Brain microvascular endothelial cell (primary cell): Measurements from ENCODE around the gene ADAMTS12.

Experiments
- DNase-seq: peaks from one replicate; pipeline ENCODE4 v3.0.0-alpha.2; 2020
- H3K27ac ChIP-seq: fragments of 250-450 bp; sonication (Bioruptor Pico); 2 replicates; pipeline ENCODE4 v1.5.1; 2020; ENCODE audit warnings: mild to moderate bottlenecking, moderate library complexity
- H3K27me3 ChIP-seq: fragments of 250-450 bp; sonication (Bioruptor Pico); replicated peaks from 2 replicates; pipeline ENCODE4 v1.5.1; 2020; ENCODE audit warnings: mild to moderate bottlenecking
- H3K36me3 ChIP-seq: fragments of 250-450 bp; sonication (Bioruptor Pico); replicated peaks from 2 replicates; pipeline ENCODE4 v1.5.1; 2020; ENCODE audit warnings: mild to moderate bottlenecking
- H3K4me3 ChIP-seq: 2 replicates; pipeline ENCODE4 v1.5.1; 2011; ENCODE audit warnings: low read depth, mild to moderate bottlenecking, control low read depth, low read length, moderate library complexity
- in situ Hi-C: cut with HindIII; loops from 2 replicates; pipeline ENCODE4 v1.10.0; 2017; ENCODE audit warnings: low sequenced_read_pairs, low pct_ligation_motif_present
- TF ChIP-seq, protein P1 (sequence below): IDR thresholded peaks from 2 replicates; pipeline ENCODE4 v1.5.1; 2011; ENCODE audit warnings: low read depth, mild to moderate bottlenecking, moderate library complexity, low read length, control low read depth, inconsistent platforms; ENCODE audit errors: missing control alignments

The ADAMTS12 gene

DNA sequence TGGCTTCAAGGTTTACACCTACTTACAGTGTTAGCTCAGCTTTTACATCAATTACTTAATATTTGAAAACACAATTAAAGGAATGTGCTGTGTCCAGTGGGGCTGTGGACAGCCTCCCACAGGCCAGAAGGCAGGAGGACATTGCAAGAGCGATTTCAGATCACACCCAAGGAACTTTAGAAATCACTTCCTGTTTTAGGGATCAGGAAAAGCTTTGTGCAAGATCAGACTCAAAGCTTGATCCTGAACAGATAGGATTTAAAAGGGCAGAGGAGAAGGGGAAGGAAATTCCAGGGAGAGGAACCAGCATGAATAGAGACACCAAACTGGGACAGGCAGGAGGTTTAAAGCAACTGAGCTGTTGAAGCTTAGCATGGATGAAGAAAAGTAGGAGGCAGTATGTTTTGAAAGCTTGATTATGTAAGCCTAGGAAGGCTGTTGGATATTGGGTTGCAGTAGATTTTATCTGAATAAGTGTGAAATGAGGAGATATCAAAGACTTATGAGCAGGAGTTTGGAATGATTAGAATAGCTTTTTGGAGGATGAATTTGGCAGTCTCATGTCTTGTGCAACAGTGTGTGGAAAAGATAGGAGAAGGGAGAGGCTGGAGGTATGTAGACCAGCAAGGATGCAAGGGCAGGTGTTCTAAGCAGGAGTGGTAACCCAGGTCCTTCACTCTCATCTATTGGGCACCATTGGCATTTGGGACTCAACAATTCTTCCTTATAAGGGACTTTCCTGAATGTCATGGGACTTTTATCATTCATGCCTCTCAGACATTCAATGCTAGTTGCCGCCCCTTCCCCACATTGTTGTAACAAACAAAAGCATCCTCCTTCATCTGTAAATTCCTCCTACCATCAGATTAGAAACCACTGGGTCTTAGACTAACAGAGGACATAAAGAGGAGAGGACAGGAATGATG, 327.5 kb downstream of the ADAMTS12 start:
- DNase-seq: no peak
- in situ Hi-C loops: no loop called here
- H3K36me3 ChIP-seq: peaks cover 6% of the 10 kb centered on the region
- TF ChIP-seq, protein P1, sequence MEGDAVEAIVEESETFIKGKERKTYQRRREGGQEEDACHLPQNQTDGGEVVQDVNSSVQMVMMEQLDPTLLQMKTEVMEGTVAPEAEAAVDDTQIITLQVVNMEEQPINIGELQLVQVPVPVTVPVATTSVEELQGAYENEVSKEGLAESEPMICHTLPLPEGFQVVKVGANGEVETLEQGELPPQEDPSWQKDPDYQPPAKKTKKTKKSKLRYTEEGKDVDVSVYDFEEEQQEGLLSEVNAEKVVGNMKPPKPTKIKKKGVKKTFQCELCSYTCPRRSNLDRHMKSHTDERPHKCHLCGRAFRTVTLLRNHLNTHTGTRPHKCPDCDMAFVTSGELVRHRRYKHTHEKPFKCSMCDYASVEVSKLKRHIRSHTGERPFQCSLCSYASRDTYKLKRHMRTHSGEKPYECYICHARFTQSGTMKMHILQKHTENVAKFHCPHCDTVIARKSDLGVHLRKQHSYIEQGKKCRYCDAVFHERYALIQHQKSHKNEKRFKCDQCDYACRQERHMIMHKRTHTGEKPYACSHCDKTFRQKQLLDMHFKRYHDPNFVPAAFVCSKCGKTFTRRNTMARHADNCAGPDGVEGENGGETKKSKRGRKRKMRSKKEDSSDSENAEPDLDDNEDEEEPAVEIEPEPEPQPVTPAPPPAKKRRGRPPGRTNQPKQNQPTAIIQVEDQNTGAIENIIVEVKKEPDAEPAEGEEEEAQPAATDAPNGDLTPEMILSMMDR: no peak
- no peak overlapping the region for H3K4me3 ChIP-seq
- H3K27me3 ChIP-seq: no peaks in the 10 kb centered on the region
- H3K27ac ChIP-seq: no peak overlapping the region

DNA sequence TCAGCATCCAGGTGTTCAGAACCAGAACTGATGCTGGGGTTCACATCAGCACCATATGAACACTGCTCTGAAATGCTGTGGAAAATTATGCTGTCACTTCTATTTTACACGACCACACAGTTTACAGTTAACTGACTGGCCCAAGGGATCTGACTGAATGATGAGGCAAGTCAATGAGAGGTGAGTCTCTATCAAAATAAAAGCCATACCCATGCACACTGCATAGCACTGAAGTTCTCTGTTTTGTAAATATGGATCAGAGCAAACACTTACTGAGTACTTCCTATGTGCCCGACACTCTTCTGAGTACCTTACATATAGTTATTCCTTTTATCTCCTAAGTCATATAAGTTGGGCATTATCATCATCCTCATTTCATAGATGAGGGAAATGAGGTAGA, 328.3 kb downstream of the ADAMTS12 start:
- in situ Hi-C loops: no loop called here
- DNase-seq: no peak
- no peaks in the 10 kb centered on the region for H3K27me3 ChIP-seq
- H3K4me3 ChIP-seq: no peak overlapping the region
- TF ChIP-seq, protein P1: no peak
- no peak overlapping the region for H3K27ac ChIP-seq
- H3K36me3 ChIP-seq: peaks cover 11% of the 10 kb centered on the region

DNA sequence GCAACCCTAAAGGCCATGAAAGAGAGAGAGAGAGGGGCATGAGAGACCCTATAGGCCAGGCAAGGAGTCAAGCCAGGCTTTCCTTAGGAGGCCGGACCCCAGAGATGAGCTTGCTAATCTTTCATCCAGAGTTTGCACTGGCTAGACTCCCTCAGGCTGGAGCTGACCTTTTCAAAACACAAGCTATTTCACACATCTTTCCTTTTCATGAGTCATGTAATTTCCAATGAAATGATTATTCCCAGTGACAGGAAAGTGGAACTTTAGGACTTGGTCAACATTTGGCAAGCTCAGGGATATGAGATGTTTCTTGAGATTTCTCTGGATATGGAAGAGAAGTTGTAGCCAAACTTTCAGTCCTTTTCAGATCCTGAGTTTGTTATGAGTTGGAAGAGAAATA, 333.3 kb downstream of the ADAMTS12 start:
- no peak for DNase-seq
- Histone ChIP-seq H3K27ac (no peak overlapping the region), H3K36me3 (peaks cover 47% of the 10 kb centered on the region), H3K27me3 (no peaks in the 10 kb centered on the region), H3K4me3 (no peak overlapping the region)
- in situ Hi-C loops: no loop called here
- TF ChIP-seq, protein P1: no peak

DNA sequence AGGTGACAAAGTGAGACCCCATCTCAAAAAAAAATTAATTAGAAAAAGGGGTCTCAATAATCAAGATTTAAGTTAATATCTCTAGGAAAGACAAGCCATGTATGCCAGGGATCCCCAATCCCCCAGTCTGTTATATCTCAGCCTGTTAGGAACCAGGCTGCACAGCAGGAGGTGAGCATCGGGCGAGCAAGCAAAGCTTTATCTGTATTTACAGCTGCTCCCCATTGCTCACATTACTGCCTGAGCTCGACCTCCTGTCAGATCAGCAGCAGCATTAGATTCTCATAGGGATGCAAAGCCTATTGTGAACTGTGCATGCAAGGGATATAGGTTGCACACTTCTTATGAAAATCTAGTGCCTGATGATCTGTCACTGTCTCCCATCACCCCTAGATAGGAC, 334.2 kb downstream of the ADAMTS12 start:
- no peaks in the 10 kb centered on the region for H3K27me3 ChIP-seq
- in situ Hi-C loops: no loop called here
- no peak overlapping the region for H3K4me3 ChIP-seq
- TF ChIP-seq, protein P1: no peak
- peaks cover 51% of the 10 kb centered on the region for H3K36me3 ChIP-seq
- no peak for DNase-seq
- H3K27ac ChIP-seq: no peak overlapping the region

DNA sequence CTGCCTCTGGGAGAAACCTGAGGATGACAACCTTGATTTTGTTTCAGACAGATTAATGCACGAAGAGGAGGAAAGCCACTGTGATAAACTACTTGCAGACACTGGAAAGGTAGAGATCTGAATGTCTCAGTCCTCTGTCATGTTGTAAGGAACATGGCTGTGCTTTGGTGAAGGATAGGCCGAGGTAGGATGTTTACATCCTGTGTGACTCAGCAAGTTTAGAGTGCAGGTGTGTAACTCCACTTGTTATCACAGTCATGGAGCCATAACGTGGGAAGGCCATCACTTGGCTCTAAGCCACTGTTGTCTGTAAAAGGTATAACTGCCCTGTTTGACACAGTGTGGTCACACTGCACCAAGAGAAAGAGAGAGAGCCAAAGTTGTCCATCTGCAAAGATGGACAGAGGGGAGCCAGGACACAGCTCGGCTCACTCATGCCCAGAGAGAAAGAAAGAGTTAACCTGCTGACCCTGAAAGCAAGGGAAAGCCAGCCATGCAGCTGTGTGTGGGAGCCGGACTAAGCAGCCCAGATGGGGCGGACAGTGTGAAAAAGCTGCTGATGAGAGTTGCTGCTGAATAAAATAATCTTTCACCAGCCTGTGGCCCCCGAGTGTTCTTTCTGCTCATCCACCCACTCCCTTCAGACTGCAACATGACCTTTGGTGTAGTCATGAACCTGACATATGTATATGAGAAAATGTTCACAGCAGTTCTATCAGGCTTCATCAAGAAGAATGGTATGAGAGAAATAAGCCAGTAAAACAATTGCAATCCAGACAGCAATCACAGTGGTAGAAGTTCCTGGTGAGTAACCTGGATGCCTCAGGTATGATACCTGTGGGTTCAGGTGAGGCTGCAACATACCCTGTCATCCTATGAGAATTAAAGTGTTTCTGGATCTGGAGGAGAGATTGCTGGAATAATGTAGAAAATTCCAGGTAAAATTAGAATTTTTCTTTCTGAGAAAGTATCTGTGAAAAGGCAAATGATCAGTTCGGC, 335.2 kb downstream of the ADAMTS12 start:
- Histone ChIP-seq H3K4me3 (no peak overlapping the region), H3K27ac (no peak overlapping the region), H3K36me3 (peaks cover 57% of the 10 kb centered on the region), H3K27me3 (no peaks in the 10 kb centered on the region)
- in situ Hi-C loops: no loop called here
- no peak for DNase-seq
- TF ChIP-seq, protein P1: no peak
